ENCODE measurements around the gene CLEC20A.

The CLEC20A gene

GRCh38 chr1:178465011-178465410 lies 31.8 kb downstream of the CLEC20A start:
- DNase-seq = no peak

GRCh38 chr1:178464566-178464965 lies 32.2 kb downstream of the CLEC20A start:
- no peak for DNase-seq

GRCh38 chr1:178464141-178464540 lies 32.6 kb downstream of the CLEC20A start:
- no peak for DNase-seq

GRCh38 chr1:178461701-178462100 lies 35.1 kb downstream of the CLEC20A start:
- DNase-seq = no peak

GRCh38 chr1:178461104-178461503 lies 35.7 kb downstream of the CLEC20A start:
- DNase-seq = no peak

GRCh38 chr1:178458203-178458602 lies 38.6 kb downstream of the CLEC20A start:
- DNase-seq = no peak

GRCh38 chr1:178457651-178458050 lies 39.1 kb downstream of the CLEC20A start:
- DNase-seq = no peak

GRCh38 chr1:178456472-178456871 lies 40.3 kb downstream of the CLEC20A start:
- no peak for DNase-seq

GRCh38 chr1:178452013-178452412 lies 44.8 kb downstream of the CLEC20A start:
- no peak for DNase-seq

GRCh38 chr1:178451529-178451928 lies 45.2 kb downstream of the CLEC20A start:
- no peak for DNase-seq

- no peak for DNase-seq
Observed at GRCh38 chr1:178450871-178451270, 45.9 kb downstream of the CLEC20A start.

GRCh38 chr1:178442925-178443324 lies 53.8 kb downstream of the CLEC20A start:
- no peak for DNase-seq

GRCh38 chr1:178438432-178438831 lies 58.3 kb downstream of the CLEC20A start:
- DNase-seq = no peak

GRCh38 chr1:178436899-178437298 lies 59.9 kb downstream of the CLEC20A start:
- no peak for DNase-seq

- DNase-seq = no peak
Observed at GRCh38 chr1:178434899-178435435, 61.8 kb downstream of the CLEC20A start.

GRCh38 chr1:178434360-178434759 lies 62.4 kb downstream of the CLEC20A start:
- no peak for DNase-seq

All from activated effector memory CD4-positive, alpha-beta T cell treated with Interleukin-2 at 50 U/mL for 16 hours (primary cell).